Stomach (tissue), 9 donors: ENCODE data around the gene ARL6IP5. TPM values are rescaled to one million over a fixed set of nuclear protein-coding genes. Genes with fewer than 3 reads are reported as not detected.

Experiments used
- DNase-seq, 2 donors: peaks; one replicate each; pipeline versions ENCODE4 v3.0.0 to v3.0.0-alpha.2; 2013 to 2019
- H3K27ac ChIP-seq, 5 donors: fragments of 200-600 bp in 4 of 5; sonication (generic) in 4 of 5; one replicate each; pipeline ENCODE4 v1.5.1; 2013 to 2019; ENCODE audit warnings: mild to moderate bottlenecking in 1 of 5, moderate library complexity in 1 of 5
- H3K27me3 ChIP-seq, 3 donors: fragments of 200-600 bp; sonication (generic); one replicate each; pipeline ENCODE4 v1.5.1; 2017 to 2019; ENCODE audit warnings: mixed run types in 1 of 3
- H3K36me3 ChIP-seq, 4 donors: fragments of 200-600 bp; sonication (generic); 1 replicate in 3 of 4; 2 replicates in 1 of 4; pipeline ENCODE4 v1.5.1; 2016 to 2019
- H3K4me1 ChIP-seq, 4 donors: fragments of 200-600 bp; sonication (generic); one replicate each; pipeline ENCODE4 v1.5.1; 2016 to 2019
- H3K4me3 ChIP-seq, 4 donors: fragments of 200-600 bp; sonication (generic) in 3 of 4; one replicate each; pipeline ENCODE4 v1.5.1; 2016 to 2019; ENCODE audit warnings: mild to moderate bottlenecking in 1 of 4
- H3K9me3 ChIP-seq, 4 donors: fragments of 200-600 bp; sonication (generic); one replicate each; pipeline ENCODE4 v1.5.1; 2016 to 2019
- CTCF ChIP-seq, 7 experiments: fragments of 450-650 bp in 4 of 7; fragments of 200-600 bp in 3 of 7; sonication (generic) in 3 of 7; IDR thresholded peaks; one replicate each; pipeline ENCODE4 v1.5.1; 2016 to 2019; ENCODE audit warnings: antibody characterized with exemption in 7 of 7, control low read depth in 2 of 7, mild to moderate bottlenecking in 1 of 7
- EP300 ChIP-seq: sonication (generic); formaldehyde crosslinking; IDR thresholded peaks from one replicate; pipeline ENCODE4 v1.6.1; 2017; ENCODE audit warnings: antibody characterized with exemption
- POLR2A ChIP-seq, 4 donors: fragments of 450-650 bp; IDR thresholded peaks; one replicate each; pipeline ENCODE4 v1.6.1; 2016; ENCODE audit warnings: antibody characterized with exemption in 4 of 4, control low read depth in 2 of 4, mild to moderate bottlenecking in 1 of 4, moderate library complexity in 1 of 4
- POLR2AphosphoS5 ChIP-seq, 3 donors: sonication (generic); formaldehyde crosslinking; IDR thresholded peaks; one replicate each; pipeline ENCODE4 v1.6.1; 2016; ENCODE audit warnings: antibody characterized with exemption in 3 of 3
- WGBS, 5 donors: extraction: QIAGEN DNeasy Blood & Tissue Kit in 3 of 5; methylation state at CpG; one replicate each; pipeline versions ENCODE4 v1.1.5 to v1.1.7; 2013 to 2018; 5-methylcytosine and 5-hydroxymethylcytosine counted together
- intact Hi-C: fragments of 100-400 bp; cut with DNase I; formaldehyde crosslinking; loops from one replicate; pipeline ENCODE4 v1.15.1; 2023; ENCODE audit warnings: low total_unique reads
- polyA plus RNA-seq, 3 donors: library from polyadenylated mRNA; stranded (reverse); fragments of 200-250 nt; gene quantifications; one replicate each; pipeline ENCODE4 v1.2.3, GENCODE V29; 2013
- total RNA-seq, 5 donors: library from RNA; depleted of rRNA; stranded (reverse); fragments of >200 nt; gene quantifications; one replicate each; pipeline versions ENCODE4 v1.1.0 to v1.2.3, GENCODE V29; 2014 to 2016
- donor health status: healthy with polysubstance abuse.
- donor health status: Bipolar disorder and iron deficiency.
- donor health status: healthy.

The ARL6IP5 gene
- total and polyA plus RNA-seq, 8 donors = 13.4 to 74.2 (median 49.1) TPM

- Histone ChIP-seq H3K27me3 (no peaks in the 10 kb centered on the region), H3K4me3 (no peak overlapping the region), H3K36me3 (no peaks in the 10 kb centered on the region), H3K4me1 (peaks cover 47 to 80% (median 71%) of the 10 kb centered on the region in 4 donors), H3K27ac (peak overlapping the region in 4 of 5 donors; percentile 0 to 97 (median 70)), H3K9me3 (no peaks in the 10 kb centered on the region)
- intact Hi-C loops = no loop called here
- 53 to 68% (median 62%) methylated on average over 2 of the region's 2 CpGs for WGBS, 5 donors
- TF ChIP-seq CTCF (IDR thresholded peaks at IDR 0.05) = no peak
- TF ChIP-seq EP300 = no peak
- TF ChIP-seq POLR2A (IDR thresholded peaks at IDR 0.05) = no peak
- TF ChIP-seq POLR2AphosphoS5 (IDR thresholded peaks at IDR 0.05) = no peak
- no peak for DNase-seq
These were observed 2.4 kb upstream of the ARL6IP5 start for GRCh38 chr3:69082361-69082760.

GRCh38 chr3:69082805-69083204 is 1.9 kb upstream of the ARL6IP5 start:
- Histone ChIP-seq H3K27ac (peak overlapping the region in 4 of 5 donors; percentile 0 to 97 (median 62)), H3K27me3 (no peaks in the 10 kb centered on the region), H3K4me3 (no peak overlapping the region), H3K4me1 (peaks cover 51 to 80% (median 73%) of the 10 kb centered on the region in 4 donors), H3K9me3 (no peaks in the 10 kb centered on the region), H3K36me3 (no peaks in the 10 kb centered on the region)
- peak; percentile 31 to 65 for DNase-seq
- no peak for TF ChIP-seq POLR2A (IDR thresholded peaks at IDR 0.05)
- peak in 1 of 3 donors; percentile 31 for TF ChIP-seq POLR2AphosphoS5 (IDR thresholded peaks at IDR 0.05)
- intact Hi-C loops = no loop called here

- DNase-seq = peak; percentile 33 to 67
- no peaks in the 10 kb centered on the region for H3K9me3 ChIP-seq
- TF ChIP-seq POLR2A (IDR thresholded peaks at IDR 0.05) (no peak), EP300 (no peak), POLR2AphosphoS5 (IDR thresholded peaks at IDR 0.05) (no peak), CTCF (IDR thresholded peaks at IDR 0.05) (no peak)
- peak overlapping the region; percentile 75 to 94 (median 84) for H3K4me3 ChIP-seq
- H3K27ac ChIP-seq = peak overlapping the region; percentile 94 to 97 (median 96)
- WGBS, 5 donors = 0 to 1% (median 1%) methylated on average over 21 to 26 of the region's 26 CpGs
- intact Hi-C loops = no loop called here
- no peaks in the 10 kb centered on the region for H3K27me3 ChIP-seq
- no peaks in the 10 kb centered on the region for H3K36me3 ChIP-seq
- peaks cover 59 to 87% (median 81%) of the 10 kb centered on the region in 4 donors for H3K4me1 ChIP-seq
These were observed 563 bp downstream of the ARL6IP5 start for GRCh38 chr3:69085168-69085832.

- peak overlapping the region; percentile 94 to 97 (median 96) for H3K27ac ChIP-seq
- H3K4me1 ChIP-seq = peaks cover 61 to 87% (median 85%) of the 10 kb centered on the region in 4 donors
- H3K9me3 ChIP-seq = no peaks in the 10 kb centered on the region
- DNase-seq = peak; percentile 91 to 92
- TF ChIP-seq POLR2A (IDR thresholded peaks at IDR 0.05) = peak in 1 of 4 donors; percentile 50
- TF ChIP-seq POLR2AphosphoS5 (IDR thresholded peaks at IDR 0.05) = peak; percentile 12 to 65 (median 64)
- no peak for TF ChIP-seq CTCF (IDR thresholded peaks at IDR 0.05)
- peaks cover 0 to 4% (median 0%) of the 10 kb centered on the region in 4 donors for H3K36me3 ChIP-seq
- intact Hi-C loops = no loop called here
- WGBS, 5 donors = 0 to 2% (median 1%) methylated on average over 8 of the region's 8 CpGs
- no peaks in the 10 kb centered on the region for H3K27me3 ChIP-seq
- peak overlapping the region; percentile 75 to 94 (median 84) for H3K4me3 ChIP-seq
These were observed 1.3 kb downstream of the ARL6IP5 start for GRCh38 chr3:69085833-69086722.
